Endothelial cell of umbilical vein (primary cell): Measurements from ENCODE around the gene RFX1.
"Not testable (repeated sequence)": the region's sequence is repeated elsewhere in the genome, so short reads cannot be mapped to it uniquely, and the experiment has no call there.

Experiments
- CTCF ChIP-seq, 2 donors: IDR thresholded peaks; 1 replicate in 1 of 2; 2 replicates in 1 of 2; pipeline ENCODE4 v1.5.1; 2011; ENCODE audit warnings: low read length in 2 of 2, mild to moderate bottlenecking in 2 of 2, moderate library complexity in 2 of 2, control low read depth in 1 of 2, inconsistent platforms in 1 of 2, low read depth in 1 of 2; ENCODE audit not compliant: insufficient read depth in 1 of 2; ENCODE audit errors: extremely low read depth in 1 of 2
- EZH2 ChIP-seq: IDR thresholded peaks from 2 replicates; pipeline ENCODE4 v1.6.1; 2012; ENCODE audit warnings: borderline replicate concordance, low read depth, mild to moderate bottlenecking, moderate library complexity, low read length, inconsistent platforms; ENCODE audit not compliant: severe bottlenecking
- FOS ChIP-seq: IDR thresholded peaks from 2 replicates; pipeline ENCODE4 v1.6.1; 2011; ENCODE audit warnings: mild to moderate bottlenecking, low read length, moderate library complexity, borderline replicate concordance; ENCODE audit not compliant: insufficient read depth
- JUN ChIP-seq: IDR thresholded peaks from 2 replicates; pipeline ENCODE4 v1.6.1; 2011; ENCODE audit warnings: borderline replicate concordance, low read depth; ENCODE audit not compliant: insufficient read length, insufficient read depth
- MAX ChIP-seq: IDR thresholded peaks from 2 replicates; pipeline ENCODE4 v1.6.1; 2011; ENCODE audit not compliant: insufficient read depth, insufficient read length
- MYC ChIP-seq: IDR thresholded peaks from one replicate; pipeline ENCODE4 v1.6.1; 2011; ENCODE audit warnings: mild to moderate bottlenecking, low read depth, low read length
- POLR2A ChIP-seq: IDR thresholded peaks from 2 replicates; pipeline ENCODE4 v1.6.1; 2012; ENCODE audit warnings: low read depth, mild to moderate bottlenecking, control low read depth, low read length
- POLR2AphosphoS5 ChIP-seq: IDR thresholded peaks from 2 replicates; pipeline ENCODE4 v1.6.1; 2012; ENCODE audit warnings: low read depth, mild to moderate bottlenecking, control low read depth, low read length, moderate library complexity; ENCODE audit not compliant: insufficient read depth

GRCh38 chr19:13967206-13967605 lies 38.9 kb downstream of the RFX1 start:
- TF ChIP-seq CTCF (IDR thresholded peaks at IDR 0.05; ENCODE audit: extremely low read depth in 1 of 2, insufficient read depth in 1 of 2, low read depth in 1 of 2, low read length in 2 of 2); EZH2; POLR2A; POLR2AphosphoS5; MAX; JUN; MYC; FOS: not testable (repeated sequence)
